Breast epithelium (tissue), 3 donors: Measurements from ENCODE around the gene SAP130.

ENCODE experiments used
- POLR2A ChIP-seq: fragments of 450-650 bp; IDR thresholded peaks from one replicate; pipeline ENCODE4 v1.6.1; 2016; ENCODE audit warnings: antibody characterized with exemption, mild to moderate bottlenecking, moderate library complexity
- TF ChIP-seq, protein P1 (sequence below), 3 donors: fragments of 450-650 bp; IDR thresholded peaks; one replicate each; pipeline ENCODE4 v1.5.1; 2016 to 2017; ENCODE audit warnings: antibody characterized with exemption in 3 of 3, mild to moderate bottlenecking in 3 of 3, moderate library complexity in 3 of 3

GRCh38 chr2:127901339-127902056 lies 126.4 kb downstream of the SAP130 start:
- TF ChIP-seq, protein P1, sequence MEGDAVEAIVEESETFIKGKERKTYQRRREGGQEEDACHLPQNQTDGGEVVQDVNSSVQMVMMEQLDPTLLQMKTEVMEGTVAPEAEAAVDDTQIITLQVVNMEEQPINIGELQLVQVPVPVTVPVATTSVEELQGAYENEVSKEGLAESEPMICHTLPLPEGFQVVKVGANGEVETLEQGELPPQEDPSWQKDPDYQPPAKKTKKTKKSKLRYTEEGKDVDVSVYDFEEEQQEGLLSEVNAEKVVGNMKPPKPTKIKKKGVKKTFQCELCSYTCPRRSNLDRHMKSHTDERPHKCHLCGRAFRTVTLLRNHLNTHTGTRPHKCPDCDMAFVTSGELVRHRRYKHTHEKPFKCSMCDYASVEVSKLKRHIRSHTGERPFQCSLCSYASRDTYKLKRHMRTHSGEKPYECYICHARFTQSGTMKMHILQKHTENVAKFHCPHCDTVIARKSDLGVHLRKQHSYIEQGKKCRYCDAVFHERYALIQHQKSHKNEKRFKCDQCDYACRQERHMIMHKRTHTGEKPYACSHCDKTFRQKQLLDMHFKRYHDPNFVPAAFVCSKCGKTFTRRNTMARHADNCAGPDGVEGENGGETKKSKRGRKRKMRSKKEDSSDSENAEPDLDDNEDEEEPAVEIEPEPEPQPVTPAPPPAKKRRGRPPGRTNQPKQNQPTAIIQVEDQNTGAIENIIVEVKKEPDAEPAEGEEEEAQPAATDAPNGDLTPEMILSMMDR (IDR thresholded peaks at IDR 0.05), result no peak
- TF ChIP-seq POLR2A, result no peak
